PC-3 (cell line): ENCODE measurements around the gene TRPM5. TPM values are rescaled to one million over a fixed set of nuclear protein-coding genes. Genes with fewer than 3 reads are reported as not detected.

Source experiments
- ATAC-seq: fragments of 200-7000 bp; cut with Tn5 transposase; 2 replicates; pipeline ENCODE4 v1.9.1; 2020; ENCODE audit warnings: mild to moderate bottlenecking, moderate library complexity
- BruUV-seq: library from RNA; stranded (reverse); fragments of 400-500 nt; replicated peaks from 2 replicates; lab custom pipeline; 2021; lab: Mats Ljungman, UMichigan
- CTCF ChIA-PET: fragments of 300-600 bp; sonication (Branson Sonifier 250); formaldehyde crosslinking; loops from one replicate; lab custom pipeline; 2022; ENCODE audit warnings: antibody characterized with exemption; lab: Charles Lee
- POLR2A ChIA-PET: fragments of 300-600 bp; sonication (Branson Sonifier 250); formaldehyde crosslinking; loops from one replicate; lab custom pipeline; 2022; ENCODE audit warnings: antibody characterized with exemption; ENCODE audit not compliant: unreplicated experiment; lab: Charles Lee
- DNase-seq: peaks from one replicate; pipeline ENCODE4 v3.0.0-alpha.2; 2015
- H2AFZ ChIP-seq: fragments of 300-600 bp; sonication (generic); 2 replicates; pipeline ENCODE4 v1.6.0; 2016; ENCODE audit warnings: antibody characterized with exemption, low read length
- H3F3A ChIP-seq: fragments of 300-600 bp; sonication (generic); one replicate; pipeline ENCODE4 v1.6.0; 2017; ENCODE audit warnings: antibody characterized with exemption, low read length, control low read depth, mild to moderate bottlenecking; ENCODE audit not compliant: unreplicated experiment
- H3K27ac ChIP-seq: fragments of 300-600 bp; sonication (generic); 2 replicates; pipeline ENCODE4 v1.5.1; 2016; ENCODE audit warnings: mild to moderate bottlenecking, low read length
- H3K27me3 ChIP-seq: fragments of 300-600 bp; sonication (generic); 2 replicates; pipeline ENCODE4 v1.6.1; 2016; ENCODE audit warnings: low read length, mixed read lengths
- H3K36me3 ChIP-seq: fragments of 300-600 bp; sonication (generic); 2 replicates; pipeline ENCODE4 v1.6.1; 2016; ENCODE audit warnings: low read depth, mixed run types, low read length, mixed read lengths
- H3K4me1 ChIP-seq: fragments of 300-600 bp; sonication (generic); 2 replicates; pipeline ENCODE4 v1.5.1; 2016; ENCODE audit warnings: low read length; ENCODE audit not compliant: insufficient read depth
- H3K4me2 ChIP-seq: fragments of 300-600 bp; sonication (generic); 2 replicates; pipeline ENCODE4 v1.6.0; 2016; ENCODE audit warnings: low read length
- H3K4me3 ChIP-seq: fragments of 300-600 bp; sonication (generic); 2 replicates; pipeline ENCODE4 v1.5.1; 2016; ENCODE audit warnings: mild to moderate bottlenecking, low read length, mixed read lengths
- H3K79me2 ChIP-seq: fragments of 300-600 bp; sonication (generic); 2 replicates; pipeline ENCODE4 v1.6.1; 2017; ENCODE audit warnings: low read length, mixed read lengths
- H3K9ac ChIP-seq: fragments of 300-600 bp; sonication (generic); 2 replicates; pipeline ENCODE4 v1.6.0; 2016; ENCODE audit warnings: mild to moderate bottlenecking, low read length
- H3K9me2 ChIP-seq: fragments of 300-600 bp; sonication (generic); replicated peaks from 2 replicates; pipeline ENCODE4 v1.6.1; 2016; ENCODE audit warnings: mixed run types, low read length, mixed read lengths
- H3K9me3 ChIP-seq: fragments of 300-600 bp; sonication (generic); 2 replicates; pipeline ENCODE4 v1.6.1; 2016; ENCODE audit warnings: low read length, mixed read lengths
- H4K20me1 ChIP-seq: fragments of 300-600 bp; sonication (generic); 2 replicates; pipeline ENCODE4 v1.6.1; 2016; ENCODE audit warnings: low read length, mixed read lengths
- CTCF ChIP-seq: fragments of 300-600 bp; sonication (generic); conservative IDR thresholded peaks from 2 replicates; pipeline ENCODE4 v1.5.1; 2017; ENCODE audit warnings: antibody characterized with exemption, low read depth, mild to moderate bottlenecking, low read length
- EZH2 ChIP-seq: fragments of 300-600 bp; sonication (generic); IDR thresholded peaks from one replicate; pipeline ENCODE4 v1.6.1; 2017; ENCODE audit warnings: antibody characterized with exemption, mild to moderate bottlenecking, low read length; ENCODE audit not compliant: unreplicated experiment
- EZH2phosphoT487 ChIP-seq: fragments of 300-600 bp; sonication (generic); IDR thresholded peaks from 2 replicates; pipeline ENCODE4 v1.6.1; 2018; ENCODE audit warnings: mild to moderate bottlenecking, antibody characterized with exemption, low read length, borderline replicate concordance
- intact Hi-C: fragments of 100-400 bp; cut with micrococcal nuclease; formaldehyde crosslinking; loops from 2 replicates; pipeline ENCODE4 v1.9.0; 2023
- total RNA-seq: library from RNA; depleted of rRNA; stranded (reverse); fragments of >200 nt; gene quantifications from 2 replicates; pipeline ENCODE4 v1.2.3, GENCODE V29; 2014

The TRPM5 gene
- total RNA-seq, 1 experiment from 2014 or later: not detected

GRCh38 chr11:2464451-2465165 lies 20.3 kb upstream of the TRPM5 start:
- Histone ChIP-seq H3K4me2 (no peak overlapping the region), H3K4me1 (peaks cover 5% of the 10 kb centered on the region; the same call in 1 of the 2 replicates), H3K9me2 (no peaks in the 10 kb centered on the region), H3K4me3 (no peak overlapping the region), H4K20me1 (no peaks in the 10 kb centered on the region), H3F3A (no peaks in the 10 kb centered on the region), H3K79me2 (no peaks in the 10 kb centered on the region), H3K9ac (no peak overlapping the region), H3K9me3 (no peaks in the 10 kb centered on the region), H3K36me3 (no peaks in the 10 kb centered on the region), H3K27ac (no peak overlapping the region), H2AFZ (no peak overlapping the region), H3K27me3 (no peaks in the 10 kb centered on the region)
- ChIA-PET POLR2A (no interaction called here), CTCF (no interaction called here)
- intact Hi-C loops: no loop called here
- ATAC-seq (no peak), DNase-seq (no peak)
- BruUV-seq: no TSS peak
- TF ChIP-seq EZH2phosphoT487 (no peak), CTCF (no peak), EZH2 (no peak)

- H3K27me3 ChIP-seq: no peaks in the 10 kb centered on the region
- no peaks in the 10 kb centered on the region for H3K36me3 ChIP-seq
- H3K4me2 ChIP-seq: no peak overlapping the region
- H3K79me2 ChIP-seq: no peaks in the 10 kb centered on the region
- no peak overlapping the region for H3K4me3 ChIP-seq
- TF ChIP-seq CTCF (no peak), EZH2 (no peak), EZH2phosphoT487 (no peak)
- H3K9me3 ChIP-seq: no peaks in the 10 kb centered on the region
- no peaks in the 10 kb centered on the region for H4K20me1 ChIP-seq
- H3K4me1 ChIP-seq: peaks cover 5% of the 10 kb centered on the region; the same call in 1 of the 2 replicates
- ChIA-PET POLR2A (no interaction called here), CTCF (no interaction called here)
- BruUV-seq: no TSS peak
- no peak overlapping the region for H3K27ac ChIP-seq
- H2AFZ ChIP-seq: no peak overlapping the region
- intact Hi-C loops: no loop called here
- H3F3A ChIP-seq: no peaks in the 10 kb centered on the region
- no peak for DNase-seq
- no peak for ATAC-seq
- H3K9me2 ChIP-seq: no peaks in the 10 kb centered on the region
- no peak overlapping the region for H3K9ac ChIP-seq
These were observed 19.5 kb upstream of the TRPM5 start for GRCh38 chr11:2463766-2464277.
